ENCODE data around the gene ZFR2.

Gene ZFR2

DNA sequence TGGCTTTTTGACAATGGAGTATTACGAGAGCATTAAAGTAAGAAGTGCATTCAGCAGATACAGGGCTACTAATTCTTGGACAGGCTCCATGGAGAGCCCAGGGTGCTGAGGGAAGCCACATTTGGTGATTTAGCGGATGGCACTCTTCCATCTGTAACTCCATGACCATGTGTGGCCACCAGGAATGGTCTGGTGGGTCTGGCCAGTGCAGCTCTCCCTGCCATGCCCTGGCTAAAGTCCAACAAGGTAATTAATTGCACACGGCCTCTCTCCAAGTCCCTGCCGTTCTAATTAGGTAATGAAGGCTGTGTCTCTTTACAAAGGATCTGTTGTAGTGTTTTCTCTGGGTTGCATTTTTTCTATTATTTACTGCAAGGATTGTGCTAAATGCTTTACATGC lies 4.3 kb upstream of the ZFR2 start:
- DNase-seq, result no peak

DNA sequence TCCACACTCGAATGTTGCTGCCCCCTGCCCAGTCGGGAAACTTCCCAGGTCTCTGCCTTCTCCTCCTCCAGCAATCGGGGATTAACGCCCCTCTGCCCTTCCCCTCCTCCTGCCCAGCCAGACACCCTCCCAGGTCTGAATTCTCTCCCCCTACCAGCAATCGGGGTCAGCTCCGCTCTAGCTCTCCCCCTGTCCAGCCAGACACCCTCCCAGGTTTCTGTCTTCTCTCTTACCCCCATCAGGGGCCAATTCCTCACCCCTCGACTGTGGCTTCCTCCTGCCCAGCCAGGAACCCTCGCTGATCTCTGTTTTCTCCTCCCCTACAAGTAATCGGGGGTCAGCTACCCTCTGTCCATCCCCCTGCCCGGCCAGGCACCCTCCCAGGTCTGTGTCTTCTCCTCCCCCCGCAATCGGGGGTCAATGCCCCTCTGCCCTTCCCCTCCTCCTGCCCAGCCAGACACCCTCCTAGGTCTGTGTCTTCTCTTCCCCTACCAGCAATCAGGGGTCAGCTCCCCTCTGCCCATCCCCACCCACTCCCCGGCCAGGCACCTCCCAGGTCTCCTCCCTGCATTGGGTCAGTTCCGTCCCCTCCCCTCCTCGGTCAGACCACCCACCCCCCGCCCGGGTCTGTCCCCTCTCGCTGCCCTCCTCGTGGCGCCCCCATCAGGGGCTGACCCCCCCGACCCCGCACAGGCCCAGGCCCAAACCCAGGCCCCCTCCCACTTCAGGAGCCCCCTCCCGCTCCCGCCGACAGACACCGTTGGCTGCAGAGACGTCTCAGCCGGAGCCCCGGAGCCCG lies 668 bp downstream of the ZFR2 start:
- no peak for DNase-seq

DNA sequence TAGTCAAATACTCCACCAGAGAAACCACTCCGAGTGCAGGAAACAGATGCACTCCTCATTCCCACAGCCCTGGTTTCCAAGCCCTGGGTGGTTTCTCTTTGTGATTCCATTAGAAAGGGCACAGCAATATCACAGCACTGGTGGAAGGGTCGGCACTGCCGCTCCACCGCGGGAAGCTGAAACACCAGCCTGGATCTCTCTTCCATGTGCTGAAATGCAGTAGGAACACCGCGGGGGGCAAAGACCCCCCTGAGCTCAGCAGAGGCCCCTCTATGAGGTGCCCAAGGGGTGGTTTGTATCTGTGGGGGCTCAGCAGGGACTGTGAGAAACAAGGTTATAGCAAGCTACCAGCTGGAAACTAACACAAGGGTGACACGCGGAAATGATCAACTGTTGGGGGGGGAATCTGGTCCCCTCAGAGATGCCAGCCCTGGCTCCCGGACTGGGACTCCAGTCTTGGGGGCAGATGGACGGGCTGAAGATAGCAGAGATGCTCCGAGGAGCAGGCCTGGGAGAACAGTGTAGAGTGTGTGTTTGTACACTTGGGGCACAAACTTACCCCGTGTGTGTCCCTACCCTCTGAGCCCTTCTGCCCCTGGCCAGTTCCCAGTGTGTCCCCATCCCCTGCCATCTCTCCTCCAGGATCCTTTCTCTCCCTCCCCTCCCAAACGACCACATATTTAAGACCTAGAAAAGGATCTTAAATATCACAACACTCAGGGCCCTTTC lies 1.8 kb downstream of the ZFR2 start:
- DNase-seq, result no peak

DNA sequence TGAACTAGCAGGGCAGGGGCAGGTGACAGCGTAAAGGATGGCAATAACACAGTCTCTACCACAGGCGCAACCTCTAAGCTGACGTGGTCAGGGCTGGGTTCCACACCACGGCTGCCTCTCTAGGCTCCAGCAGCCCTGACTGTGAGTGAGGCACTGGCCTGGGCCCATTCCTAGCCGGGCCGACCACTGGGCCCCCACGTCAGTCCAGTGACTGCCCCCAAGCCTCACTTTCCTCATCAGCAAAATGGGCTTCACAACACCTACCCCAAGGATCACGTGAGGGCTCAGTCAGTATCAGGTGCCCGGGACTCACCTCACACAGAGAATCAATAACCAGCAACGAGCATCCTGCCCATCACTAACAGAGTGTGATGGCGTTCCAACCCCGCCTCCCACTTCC lies 5.2 kb downstream of the ZFR2 start:
- DNase-seq, result no peak

DNA sequence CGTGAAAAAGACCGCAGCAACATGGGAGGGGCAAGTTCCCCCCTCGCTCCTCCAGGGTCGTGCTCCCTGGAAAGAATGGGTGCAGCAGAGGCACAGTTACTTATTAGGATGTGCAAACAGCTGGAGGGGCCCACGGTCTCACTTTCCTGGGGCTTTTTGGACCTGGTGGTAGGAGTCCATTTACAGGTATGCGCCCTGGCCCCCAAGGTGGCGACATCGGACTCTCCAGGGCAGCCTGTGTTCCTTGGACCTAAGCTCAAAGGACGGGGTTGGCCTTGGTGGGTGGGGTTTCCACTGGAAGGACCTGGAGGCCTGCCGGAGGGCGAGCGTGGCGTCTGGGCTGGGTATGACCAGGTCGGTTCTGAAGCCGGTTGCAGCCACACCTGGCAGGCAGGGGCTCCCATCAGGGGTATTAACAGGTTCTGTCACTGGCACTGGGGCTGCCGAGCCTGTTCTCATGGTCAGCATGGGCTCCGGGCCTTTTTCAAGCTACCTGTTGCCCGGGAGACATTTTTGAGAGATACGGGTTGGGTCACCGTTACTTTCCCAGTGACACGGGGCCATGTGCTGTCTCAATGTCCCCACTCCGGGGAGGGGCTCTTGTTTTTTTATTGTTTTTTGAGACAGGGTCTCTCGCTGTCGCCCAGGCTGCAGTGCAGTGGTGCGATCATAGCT lies 5.9 kb downstream of the ZFR2 start:
- DNase-seq, result no peak

DNA sequence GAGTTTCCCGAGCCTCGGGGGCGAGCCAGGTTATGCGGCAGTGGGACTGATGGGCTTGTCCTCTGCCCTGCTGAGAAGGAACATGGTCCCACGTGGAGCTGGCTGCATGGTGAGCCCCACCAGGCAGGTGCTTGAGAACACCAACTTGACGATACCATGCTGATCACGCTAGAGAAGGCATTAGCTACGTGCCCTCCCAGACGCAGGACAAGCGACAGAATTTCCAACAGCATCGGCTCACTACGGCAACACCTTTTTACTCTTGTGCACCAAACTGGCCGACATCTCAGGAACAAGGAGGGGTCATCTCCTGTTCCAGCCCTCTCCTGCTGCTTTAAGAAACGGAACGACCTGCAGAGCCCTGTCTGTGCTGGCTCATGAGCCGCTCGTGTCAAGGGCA lies 8.3 kb downstream of the ZFR2 start:
- DNase-seq, result no peak

DNA sequence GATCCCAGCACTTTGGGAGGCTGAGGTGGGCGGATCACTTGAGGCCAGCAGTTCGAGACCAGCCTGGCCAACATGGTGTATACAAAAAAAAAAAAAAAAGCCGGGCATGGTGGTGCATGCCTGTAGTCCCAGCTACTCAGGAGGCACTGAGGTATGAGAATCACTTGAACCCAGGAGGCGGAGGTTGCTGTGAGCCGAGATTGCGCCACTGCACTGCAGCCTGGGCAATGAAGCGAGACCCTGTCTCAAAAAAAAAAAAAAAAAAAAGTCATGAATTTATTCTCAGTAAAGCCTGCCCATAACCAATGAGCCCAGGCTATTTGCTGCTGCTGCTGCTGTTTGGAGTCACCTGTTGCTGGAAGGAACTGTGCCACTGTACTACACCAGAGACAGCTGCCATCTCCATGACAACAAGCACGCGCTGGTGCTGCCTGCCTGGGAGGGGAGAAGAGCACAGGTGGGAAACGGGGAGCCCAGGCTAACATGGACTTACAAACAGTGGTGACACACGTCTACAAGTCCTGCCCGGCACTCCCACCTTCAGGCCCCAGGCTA lies 11.3 kb downstream of the ZFR2 start:
- no peak for DNase-seq

DNA sequence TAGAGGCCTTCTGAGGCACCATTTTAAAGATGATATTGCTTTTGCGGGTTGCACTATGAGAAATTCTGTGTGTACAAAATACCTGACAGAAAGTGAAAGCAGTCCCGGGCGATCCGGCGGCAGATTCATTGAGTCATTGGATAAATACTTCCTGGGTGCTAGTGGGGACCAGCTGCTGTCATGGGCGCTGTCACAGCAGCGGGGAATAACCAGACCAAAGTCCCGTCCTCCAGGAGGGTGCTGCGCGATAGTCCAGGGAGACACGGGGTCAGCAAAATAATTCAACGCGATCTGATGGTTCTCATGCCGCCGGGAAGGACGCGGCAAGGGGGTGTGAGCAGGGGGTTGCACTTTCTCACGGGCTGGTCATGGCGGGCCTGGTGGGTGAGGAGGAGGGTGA lies 13.5 kb downstream of the ZFR2 start:
- no peak for DNase-seq

DNA sequence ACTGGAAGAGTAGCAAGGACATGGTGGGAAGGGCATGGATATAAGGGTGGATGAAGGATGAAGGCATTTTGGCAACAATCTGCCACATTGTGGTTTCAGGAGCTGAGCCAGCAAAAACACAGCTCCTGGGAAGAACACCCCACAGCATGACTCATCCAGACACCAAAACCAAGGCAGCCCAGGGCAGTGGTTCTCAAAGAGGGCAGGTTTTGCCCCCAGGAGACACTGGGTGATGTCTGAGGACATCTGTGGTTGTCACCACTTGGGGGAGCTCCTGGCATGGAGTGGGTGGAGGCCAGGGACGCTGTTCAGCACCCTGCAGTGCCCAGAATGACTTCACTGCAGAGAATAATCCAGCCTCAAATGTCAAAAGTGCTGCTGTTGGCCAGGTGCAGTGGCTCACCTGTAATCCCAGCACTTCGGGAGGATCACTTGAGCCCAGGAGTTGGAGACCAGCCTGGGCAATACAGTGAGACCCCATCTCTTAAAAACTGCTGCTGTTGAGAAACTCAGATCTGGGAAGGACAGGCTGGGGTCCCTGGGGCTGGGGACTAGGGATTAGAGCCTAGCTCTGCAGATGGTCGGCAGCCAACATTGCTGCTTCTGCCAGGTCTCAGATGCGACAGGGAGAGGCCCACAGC lies 16.1 kb downstream of the ZFR2 start:
- peak; percentile 26 for DNase-seq

DNA sequence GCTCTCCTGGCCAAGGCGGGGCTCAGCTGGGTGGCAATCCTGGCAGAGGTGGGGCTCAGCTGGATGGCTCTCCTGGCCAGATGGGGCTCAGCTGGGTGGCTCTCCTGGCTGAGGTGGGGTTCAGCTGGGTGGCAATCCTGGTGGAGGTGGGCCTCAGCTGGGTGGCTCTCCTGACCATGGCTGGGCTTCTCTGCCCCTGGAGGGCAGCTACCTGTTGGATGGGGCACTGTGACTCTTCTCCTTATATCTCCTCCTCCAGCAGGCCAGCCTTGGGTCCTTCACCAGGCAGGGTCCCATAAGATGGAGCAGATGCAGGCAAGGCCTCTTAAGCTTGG lies 16.7 kb downstream of the ZFR2 start:
- no peak for DNase-seq

DNA sequence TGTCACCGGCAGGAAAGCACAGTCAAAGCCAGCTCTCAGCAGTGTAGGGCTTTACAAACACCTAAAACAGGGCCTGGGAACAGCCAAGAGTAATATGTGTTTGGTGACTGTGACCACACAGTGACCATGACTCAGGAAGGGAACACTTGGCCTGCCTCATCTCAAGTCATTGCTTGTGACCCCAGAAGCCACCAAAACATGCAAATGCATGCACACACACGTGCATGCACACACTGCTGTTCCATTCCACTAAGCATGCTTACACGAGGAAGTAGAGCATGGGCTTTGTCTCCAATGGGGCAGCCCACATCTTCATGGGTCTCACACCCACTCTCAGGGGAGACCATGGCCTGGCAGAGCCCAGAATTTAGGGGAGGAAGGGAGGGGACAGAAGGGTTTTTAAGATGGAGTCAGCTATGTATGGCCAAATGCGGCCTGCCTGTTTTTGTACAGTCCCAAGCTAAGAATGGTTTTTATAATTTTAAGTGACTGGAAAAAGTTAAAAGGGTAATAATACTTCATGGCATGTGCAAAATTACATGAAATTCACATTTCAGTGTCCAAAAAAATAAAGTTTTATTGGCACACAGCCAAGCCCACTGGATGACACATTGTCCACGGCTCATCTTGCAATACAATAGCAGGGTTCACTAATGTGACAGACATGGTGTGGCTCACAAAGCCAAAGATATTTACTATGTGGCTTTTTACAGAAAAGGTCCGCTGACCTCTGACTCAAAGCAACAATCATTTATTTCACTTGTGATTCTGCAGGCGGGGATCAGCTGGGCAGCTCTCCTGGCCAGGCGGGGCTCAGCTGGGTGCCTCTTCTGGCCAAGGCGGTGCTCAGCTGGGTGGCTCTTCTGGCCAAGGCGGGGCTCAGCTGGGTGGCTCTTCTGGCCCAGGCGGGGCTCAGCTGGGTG lies 17.3 kb downstream of the ZFR2 start:
- DNase-seq, result no peak

DNA sequence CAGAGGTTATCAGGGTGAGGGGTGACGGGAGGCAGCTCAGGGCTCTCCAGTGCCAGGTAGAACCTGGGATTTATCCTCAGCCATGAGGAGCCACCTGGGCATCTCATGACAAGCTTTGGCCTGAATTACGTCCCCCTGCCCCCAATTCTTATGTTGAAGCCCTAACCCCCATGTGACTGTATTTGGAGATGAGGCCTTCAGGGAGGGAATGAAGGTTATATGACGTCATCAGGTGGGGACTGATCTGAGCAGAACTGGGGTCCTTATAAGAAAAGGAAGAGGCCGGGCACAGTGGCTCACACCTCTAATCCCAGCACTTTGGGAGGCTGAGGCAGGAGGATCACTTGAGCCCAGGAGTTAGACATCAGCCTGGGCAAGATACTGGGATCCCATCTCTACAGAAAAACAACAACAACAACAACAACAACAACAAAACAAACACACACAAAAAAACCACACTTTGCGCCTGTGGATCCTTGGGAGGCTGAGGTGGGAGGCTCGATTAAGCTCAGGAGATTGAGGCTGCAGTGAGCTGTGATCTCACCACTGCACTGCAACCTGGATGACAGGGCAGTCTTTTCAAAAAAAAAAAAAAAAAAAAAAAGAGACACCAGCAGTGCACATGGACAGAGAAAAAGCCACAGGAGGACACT lies 18.4 kb downstream of the ZFR2 start:
- no peak for DNase-seq

DNA sequence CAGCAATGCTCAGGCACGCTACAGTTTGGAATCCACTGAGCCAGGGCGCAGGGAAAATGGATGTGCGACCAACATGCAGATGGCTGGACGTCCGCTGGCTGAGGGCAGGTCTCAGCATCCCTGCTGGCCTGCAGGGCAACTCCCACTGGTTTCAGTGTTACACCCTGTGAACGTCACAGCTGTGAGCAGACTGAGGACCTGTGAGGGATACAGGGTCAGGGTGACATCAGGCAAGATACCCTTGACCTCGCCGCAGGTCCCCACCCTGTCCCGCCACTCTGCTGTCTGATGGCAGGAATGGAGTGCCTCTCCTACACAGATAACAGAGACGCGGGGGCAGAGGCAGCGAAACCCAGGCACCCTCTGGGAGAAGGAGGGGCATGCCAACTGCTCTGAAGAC lies 19.1 kb downstream of the ZFR2 start:
- DNase-seq, result no peak

DNA sequence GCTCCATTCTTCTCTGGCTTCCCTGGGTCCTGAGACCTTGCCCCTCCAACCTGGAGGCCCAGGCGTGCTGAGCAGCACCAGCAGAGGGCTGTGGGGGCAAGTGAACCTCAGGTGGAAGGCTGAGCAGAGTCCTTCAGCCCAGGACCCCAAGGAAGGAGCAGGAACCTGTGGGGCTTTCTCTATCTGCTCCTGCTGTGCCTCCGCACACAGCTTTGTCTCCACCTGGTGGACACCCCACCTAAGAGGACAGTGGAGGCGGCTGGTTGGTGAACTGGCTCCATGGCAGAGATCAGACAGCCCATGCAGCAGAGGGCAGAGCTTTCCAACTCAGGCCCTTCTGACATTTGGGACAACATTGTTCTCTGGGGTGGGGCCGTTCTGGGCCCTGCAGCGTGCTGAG lies 19.7 kb downstream of the ZFR2 start:
- DNase-seq, result peak; percentile 34

DNA sequence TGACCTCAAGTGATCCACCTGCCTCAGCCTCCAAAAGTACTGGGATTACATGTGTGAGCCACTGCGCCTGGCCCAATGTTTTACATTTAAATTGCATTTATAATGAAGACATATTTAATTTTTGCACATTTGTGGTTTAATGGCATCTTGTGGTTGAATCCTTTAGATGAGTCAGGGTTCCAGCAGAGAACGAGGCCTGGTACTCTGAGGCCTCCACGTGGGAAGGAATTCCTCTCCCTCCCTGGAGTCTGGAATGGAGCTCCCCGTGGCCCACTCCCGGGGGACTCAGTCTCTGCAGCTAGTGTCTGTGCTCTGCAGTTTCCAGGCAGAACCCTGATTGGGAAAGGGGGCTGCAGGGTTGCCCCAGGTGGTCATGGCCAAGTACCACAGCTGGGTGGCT lies 24.2 kb downstream of the ZFR2 start:
- no peak for DNase-seq

DNA sequence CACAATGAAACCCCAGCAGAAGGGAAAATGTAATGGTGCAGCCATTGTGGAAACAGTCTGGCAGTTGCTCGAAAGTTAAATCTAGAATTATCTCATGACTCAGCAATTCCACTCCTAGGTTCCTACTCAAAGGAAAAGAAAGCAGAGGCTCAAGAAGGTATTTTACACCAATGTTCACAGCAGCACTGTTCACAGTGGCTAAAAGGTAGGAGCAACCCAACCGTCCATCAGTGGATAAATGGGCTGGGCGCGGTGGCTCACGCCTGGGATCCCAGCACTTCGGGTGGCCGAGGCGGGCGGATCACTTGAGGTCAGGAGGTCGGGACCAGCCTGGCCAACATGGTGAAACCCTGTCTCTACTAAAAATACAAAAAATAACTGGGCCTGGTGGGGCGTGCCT lies 25.9 kb downstream of the ZFR2 start:
- no peak for DNase-seq

DNA sequence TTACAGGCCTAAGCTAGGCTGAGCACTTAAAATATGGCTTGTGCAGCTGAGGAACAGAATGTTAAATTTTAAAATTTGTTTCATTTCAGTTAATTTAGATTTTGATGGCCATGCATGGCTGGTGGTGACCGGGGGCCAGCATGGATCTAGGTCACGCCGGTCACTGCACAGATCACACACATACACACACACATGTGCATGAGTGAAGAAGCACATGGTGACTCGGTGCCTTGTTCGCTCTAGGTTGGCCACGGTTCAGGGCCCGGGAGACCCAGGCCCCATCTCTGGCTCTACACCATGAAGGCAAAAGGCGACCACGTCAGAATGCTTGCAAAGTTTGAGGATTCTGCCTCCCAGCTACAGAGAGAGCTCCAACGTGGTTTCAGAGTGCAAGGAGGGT lies 28.0 kb downstream of the ZFR2 start:
- DNase-seq, result no peak

DNA sequence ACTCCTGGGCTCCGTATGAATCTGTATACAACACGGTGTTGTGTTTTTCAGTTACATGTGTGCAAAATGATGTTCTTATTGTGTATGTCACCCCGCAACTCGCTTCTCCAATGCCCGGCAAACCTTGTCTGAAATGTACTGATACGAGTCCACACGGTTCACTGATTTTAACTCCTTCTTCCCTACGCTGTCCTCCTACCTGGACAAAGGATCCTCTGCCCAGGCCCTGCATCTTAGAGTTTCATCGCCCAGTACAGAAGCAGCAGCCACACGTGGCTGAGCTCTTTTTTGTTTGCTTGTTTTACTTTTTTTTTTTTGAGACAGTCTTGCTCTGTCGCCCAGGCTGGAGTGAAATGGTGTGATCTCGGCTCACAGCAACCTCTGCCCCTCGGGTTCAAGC lies 28.9 kb downstream of the ZFR2 start:
- no peak for DNase-seq

DNA sequence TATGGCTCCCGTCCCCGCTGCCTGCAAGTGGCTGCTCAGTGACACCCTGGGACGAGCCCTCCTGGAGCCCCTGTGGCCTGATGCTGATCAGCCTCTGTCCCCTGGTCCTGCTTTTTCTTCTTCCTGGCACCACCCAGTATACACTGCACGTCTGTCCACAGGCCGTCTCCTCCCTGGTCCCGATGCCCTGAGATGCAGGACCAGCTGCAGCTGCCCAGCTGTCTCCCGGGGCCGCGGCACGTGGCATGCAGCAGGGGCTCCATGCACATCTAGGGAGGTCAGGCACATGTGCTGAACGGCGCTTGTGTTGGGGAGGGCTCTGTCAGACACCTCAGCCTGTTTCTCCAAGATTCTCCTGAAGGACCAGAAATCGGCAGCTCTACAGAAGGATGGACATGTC lies 30.2 kb downstream of the ZFR2 start:
- DNase-seq, result no peak

DNA sequence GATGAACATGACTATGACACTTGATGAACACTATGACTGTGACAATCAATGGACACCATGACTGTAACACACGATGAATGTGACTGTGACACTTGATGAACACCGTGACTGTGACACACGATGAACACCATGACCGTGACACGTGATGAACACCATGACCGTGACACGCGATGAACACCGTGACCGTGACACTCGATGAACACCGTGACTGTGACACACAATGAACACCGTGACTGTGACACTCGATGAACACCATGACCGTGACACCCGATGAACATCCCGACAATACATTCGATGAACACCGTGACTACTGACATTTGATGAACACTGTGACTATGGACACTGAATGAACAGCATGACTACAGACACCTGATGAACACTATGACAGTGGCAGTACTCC lies 30.9 kb downstream of the ZFR2 start:
- no peak for DNase-seq

DNA sequence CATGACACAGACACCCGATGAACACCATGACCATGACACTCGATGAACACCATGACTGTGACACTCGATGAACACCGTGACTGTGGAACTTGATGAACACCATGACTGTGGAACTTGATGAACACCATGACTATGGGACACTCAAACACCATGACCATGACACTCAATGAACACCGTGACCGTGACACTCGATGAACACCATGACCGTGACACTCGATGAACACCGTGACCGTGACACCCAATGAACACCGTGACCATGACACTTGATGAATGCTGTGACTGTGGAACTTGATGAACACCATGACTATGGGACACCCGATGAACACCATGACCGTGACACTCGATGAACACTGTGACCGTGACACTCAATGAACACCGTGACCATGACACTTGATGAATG lies 31.5 kb downstream of the ZFR2 start:
- no peak for DNase-seq

DNA sequence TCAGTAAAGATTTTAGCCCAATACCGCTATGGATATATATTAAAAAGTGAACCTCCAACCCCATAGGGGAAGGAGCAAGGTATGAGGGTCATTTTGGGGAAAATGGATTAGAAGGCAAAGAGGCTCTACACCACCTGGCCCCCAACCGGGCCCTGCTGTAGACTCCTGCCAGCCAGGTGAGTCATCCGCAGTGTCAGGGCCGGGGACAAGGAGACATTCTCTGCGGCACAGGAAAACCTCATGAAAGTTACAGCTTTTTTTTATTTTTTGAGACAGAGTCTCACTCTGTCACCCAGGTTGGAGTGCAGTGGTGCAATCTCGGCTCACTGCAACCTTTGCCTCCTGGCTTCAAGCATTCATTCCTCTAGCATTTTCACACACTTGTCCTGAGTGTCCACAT lies 32.0 kb downstream of the ZFR2 start:
- DNase-seq, result no peak

Measured in activated naive CD4-positive, alpha-beta T cell treated with anti-CD3 and anti-CD28 coated beads, Interleukin-2, amount 50 U/mL, for 16 hours (primary cell).